NCI-H1092 treated with DMSO at 0.1 percent for 48 hours (cell line): ENCODE data around the gene TGIF2.
"Not testable (repeated sequence)": the region's sequence is repeated elsewhere in the genome, so short reads cannot be mapped to it uniquely, and the experiment has no call there.

Experiments
- DNase-seq: peaks from one replicate; lab custom pipeline; 2025; lab: John Stamatoyannopoulos, UW

Gene TGIF2

DNA sequence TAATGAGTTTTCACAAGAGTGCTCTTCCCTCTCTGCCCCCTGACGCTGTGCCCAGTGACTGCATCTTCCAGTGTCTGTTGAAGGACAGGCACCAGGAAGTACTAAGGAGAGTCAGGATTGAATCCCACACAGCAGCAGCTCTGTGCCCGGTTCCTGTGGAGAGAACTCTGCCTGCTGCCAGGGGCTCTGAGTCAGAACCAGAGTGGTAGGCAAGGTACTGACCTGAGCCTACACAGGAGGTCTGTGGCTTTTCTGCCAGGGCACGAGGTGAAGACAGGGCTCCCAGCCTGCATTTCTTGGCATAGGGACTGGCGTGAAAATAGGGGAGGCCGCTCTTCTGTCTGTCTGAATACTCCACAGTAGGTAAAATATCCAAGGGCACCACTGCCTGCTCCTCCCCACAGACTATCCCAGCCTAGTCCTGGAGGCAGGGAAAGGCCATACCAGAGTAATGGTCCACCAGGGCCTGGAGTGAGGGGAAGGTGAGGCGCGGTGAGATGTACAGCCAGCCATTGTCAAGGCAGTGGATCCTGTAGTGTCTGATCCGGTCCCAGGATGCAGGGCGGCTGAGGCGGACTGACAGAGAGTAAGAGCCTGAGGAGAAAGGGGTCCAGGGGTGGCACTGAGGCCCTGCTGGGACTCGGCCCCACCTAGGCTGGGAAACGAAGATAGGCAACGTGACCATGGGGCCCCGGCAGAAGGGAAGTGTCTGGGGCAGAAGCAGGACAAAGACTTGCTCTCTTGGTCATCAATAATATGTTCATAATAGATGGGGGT is 41.6 kb downstream of the TGIF2 start:
- DNase-seq = no peak

DNA sequence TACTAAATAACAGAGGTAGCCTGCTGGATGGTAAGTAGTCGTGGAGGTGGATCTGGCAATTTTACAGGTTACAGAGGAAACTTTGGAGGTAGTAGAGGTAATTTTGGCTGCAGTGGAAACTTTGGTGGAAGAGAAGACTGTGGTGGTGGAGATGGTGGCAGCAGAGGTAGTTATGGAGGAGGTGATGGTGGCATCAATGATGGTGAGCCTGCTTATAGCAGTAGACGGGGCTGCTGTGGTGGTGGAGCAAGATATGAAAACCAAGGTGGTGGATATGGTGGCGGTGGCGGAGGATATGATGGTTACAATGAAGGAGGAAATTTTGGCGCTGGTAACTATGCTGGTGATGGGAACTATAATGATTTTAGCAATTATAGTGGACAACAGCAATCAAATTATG is 47.5 kb downstream of the TGIF2 start:
- DNase-seq = no peak

DNA sequence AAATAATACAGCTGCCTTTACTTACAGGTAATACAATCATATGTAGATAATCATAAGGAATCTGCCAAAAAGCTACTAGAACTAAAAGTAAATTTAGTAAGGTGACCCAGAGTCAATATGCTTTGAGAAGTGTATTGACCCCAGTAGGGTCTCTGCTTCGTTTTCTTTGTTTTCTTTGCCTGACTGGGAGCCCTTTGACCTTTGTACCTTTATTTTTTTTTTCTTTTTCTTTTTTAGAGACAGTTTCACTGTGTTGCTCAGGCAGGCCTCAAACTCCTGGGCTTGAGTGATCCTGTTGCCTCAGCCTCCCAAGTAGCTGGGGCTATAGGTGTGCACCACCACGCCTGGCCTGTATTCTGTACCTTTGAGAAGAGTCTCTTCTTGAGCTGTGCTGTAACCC is 50.0 kb downstream of the TGIF2 start:
- no peak for DNase-seq

DNA sequence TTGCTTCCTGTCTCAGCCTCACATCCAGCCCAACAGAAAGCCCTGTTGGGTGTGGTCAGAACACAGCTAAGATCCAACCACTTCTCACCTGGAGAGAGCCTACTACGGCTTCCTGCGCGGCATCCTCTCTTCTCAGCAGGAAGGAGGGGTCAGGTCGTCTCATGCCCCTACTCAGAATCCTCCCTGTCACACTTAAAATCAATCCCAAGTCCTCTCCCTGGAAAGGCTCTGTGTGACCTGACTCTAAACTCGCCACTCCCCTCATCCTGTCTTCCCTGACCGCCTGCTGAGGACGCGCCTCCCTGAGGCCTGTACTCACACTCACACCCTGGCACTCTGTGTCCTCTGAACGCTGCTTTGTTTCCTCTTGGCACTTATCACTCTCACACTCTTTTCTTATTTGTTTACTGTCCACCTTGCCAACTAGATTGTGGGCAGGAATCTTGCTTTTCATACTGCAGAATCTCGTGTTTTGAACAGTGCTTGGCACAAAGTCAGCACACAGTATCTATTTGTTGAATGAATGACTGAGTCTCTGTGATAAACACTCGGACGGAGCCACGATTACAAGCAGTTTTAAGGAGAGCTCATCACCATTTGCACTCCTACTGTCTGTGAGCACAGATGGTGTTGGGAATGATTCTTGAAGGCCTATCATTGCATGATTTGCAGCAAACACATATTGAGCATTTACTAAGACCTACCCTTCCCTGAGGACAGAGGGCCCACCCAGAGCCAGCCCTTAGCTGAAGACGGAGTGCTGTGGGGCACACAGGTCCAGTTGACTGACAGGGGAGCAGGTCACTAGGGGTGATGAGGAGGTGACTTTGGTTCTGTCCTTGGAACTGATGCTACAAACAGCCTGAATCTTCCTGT is 50.9 kb downstream of the TGIF2 start:
- no peak for DNase-seq

DNA sequence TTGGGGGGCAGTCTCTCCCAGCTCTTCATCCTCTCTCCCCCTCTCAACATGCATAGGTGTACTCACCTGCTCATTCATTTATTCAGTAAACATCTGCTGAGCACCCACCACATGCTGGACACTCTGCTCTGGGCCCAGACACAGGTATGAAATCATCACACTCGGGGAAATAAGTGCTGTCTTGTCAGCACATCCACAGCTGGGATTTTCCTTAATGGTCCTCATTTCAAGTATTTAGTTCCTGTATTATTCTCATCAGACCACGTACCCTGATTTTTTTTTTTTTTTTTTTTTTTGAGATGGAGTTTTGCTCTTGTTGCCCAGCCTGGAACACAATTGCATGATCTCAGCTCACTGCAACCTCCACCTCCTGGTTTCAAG is 51.5 kb downstream of the TGIF2 start:
- DNase-seq = no peak

DNA sequence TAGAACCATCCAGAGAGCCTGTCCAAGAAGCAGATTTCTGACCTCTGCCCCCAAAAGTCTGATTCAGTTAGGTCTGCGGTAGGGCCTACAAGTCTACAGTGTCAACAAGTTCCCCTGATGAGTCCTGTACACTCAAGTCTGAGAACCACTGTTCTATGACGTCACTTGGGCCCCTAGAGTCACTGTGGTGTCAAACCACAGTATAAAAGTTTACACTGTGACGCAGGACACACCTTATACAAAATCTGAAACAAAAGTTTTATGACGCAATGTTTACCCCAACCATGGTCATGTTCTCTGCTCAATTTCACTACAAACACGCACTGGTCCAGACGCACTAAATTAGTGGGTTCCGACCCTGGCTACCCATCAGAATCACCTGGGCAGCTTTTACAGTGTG is 54.7 kb downstream of the TGIF2 start:
- no peak for DNase-seq

DNA sequence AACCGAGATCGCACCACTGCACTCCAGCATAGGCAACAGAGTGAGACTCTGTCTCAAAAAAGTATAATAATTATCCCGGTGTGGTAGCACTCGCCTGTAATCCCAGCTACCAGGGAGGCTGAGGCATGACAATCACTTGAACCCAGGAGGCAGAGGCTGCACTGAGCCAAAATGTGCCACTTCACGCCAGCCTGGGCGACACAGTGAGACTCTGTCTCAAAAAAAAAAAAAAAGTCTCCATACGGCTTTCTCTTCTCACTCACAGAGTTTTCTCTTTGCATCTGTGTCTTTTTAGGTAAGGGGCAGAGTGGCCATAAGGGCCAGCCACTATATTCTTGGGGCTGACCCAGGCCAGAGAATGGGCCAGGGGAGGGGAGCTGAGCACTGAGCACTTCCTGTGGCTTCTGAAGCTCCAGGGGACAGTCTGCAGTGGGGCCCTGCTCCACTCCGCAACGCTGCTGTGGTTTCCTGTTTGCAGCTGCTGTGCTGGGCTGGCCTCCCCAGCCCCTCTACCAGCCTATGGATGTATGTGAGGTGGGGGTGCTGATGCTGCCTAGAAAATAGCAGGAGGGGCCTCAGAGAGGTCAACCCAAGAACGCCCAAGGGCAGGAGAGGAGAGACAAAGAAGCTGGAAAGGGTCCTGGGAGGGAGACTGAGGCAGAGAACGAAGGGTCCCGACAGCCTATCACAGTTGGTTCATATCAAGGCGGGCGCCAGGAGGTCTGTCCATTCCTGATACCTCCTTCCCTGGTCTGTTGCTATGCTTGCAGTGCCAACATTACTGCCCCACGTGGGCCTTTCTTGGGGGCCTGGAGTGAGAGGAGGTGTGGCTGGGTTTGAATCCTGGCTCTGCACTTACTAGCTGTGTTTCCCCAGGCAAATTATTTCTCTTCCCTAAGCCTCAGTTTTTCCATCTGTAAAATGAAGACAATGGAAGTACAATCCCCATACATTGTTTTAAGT is 56.6 kb downstream of the TGIF2 start:
- no peak for DNase-seq

DNA sequence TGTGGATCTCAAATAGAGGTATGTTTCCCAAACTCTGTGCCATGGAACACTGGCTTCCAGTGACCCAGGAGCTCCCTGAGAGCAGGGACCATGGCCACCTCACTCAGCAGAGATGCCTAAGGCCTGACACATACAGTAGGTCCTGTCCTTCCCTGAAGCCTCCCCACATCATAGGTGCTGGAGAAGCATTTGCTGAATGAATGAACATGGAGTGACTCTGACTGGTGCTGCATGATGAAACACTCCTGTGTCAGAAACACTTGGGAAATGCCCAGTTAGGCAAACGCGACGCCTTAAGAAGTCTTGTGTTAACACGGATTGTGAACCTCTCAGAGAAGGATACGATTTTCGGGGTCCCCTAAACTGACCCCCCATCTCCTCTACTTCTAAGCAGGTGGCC is 58.2 kb downstream of the TGIF2 start:
- DNase-seq = no peak

DNA sequence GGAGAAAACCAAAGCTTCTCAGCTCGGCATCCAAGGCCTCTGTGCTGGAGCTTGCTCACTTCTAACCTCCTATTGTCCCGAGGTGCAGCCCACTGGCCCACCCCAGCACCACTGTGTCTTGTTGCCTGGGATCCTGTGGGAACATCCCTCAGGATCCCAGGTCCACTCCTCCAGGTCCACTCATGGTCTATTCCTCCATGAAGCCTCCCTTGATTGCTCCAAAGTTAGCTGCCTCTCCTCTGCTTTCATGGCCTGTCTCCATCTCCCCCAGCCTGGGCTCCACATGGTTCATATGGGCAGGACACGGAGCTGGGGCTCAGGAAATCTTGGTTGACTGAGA is 58.7 kb downstream of the TGIF2 start:
- no peak for DNase-seq

DNA sequence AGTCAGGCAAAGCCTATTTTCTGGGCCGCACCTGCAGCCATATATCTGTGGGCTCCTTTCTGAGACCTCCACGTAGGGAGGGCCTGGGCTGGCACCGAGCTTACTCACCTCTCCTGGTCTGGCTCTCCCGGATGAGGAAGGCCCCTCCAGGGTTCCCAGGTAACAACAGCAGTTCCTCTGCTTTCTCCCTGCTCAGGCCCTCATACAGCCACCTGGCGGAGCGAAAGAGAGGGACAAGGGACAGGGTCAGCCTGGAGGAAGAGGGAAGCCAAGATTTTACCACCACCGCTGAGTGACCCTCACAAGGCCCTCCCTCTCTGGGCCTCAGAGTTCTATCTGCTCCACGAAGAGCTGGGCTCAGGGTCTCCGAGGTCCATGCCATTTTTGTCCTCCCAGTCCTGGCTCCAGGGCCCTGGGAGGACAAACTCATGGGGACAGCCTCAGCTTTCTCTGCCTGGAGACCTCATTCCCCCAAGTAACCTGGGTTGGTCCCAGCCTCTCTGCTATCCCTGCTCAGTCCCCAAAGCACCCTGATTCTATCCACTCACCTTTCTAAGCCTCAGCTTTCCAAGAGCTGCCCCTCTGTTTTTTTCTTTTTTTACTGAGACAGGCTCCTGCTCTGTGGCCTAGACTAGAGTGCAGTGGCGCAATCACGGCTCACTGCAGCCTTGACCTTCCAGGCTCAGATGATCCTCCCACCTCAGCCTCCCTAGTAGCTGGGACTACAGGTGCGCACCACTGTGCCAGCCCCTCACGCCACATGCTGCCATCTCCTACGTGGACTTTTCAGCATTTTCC is 59.3 kb downstream of the TGIF2 start:
- DNase-seq = no peak

DNA sequence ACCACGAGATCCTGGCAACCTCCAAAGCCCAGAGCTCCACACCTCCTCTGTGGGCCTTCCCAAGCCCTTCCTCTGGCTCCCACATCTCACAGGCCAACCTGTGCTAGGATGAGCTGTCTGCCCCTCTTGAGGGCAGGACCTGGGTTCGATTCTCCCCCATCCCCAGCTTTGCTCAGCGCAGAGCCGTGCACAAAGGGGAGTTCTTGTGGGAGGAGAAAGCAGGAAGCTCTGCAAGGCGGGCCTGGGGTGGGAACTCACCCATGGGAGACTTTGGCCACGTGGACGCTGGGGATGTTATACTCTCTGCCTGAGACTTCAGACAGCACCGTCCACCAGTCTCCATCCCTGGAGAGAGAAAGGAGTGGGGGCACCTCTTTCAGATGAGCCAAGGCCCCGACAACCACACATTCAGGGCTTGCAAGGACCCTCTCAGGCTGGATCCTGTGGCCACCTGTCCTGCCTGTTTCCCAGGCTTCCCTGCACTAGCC is 59.9 kb downstream of the TGIF2 start:
- DNase-seq = no peak

DNA sequence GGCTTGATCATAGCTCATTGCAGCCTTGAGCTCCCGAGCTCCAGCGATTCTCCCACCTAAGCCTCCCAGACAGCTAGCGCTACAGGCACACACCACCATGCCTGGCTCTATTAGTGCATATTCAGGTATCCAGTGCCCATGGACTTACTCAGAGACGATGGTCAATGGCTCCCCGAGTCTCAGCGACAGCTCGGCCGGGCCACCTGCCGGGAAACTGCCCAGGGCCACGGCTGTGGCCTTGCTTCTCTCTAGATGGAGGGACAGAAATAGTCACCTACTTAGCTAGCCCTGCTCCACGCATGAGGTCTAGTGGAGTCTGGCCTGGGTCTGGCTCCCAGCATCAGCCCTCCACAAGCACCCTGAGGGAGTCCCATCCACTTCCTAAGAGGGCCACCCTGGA is 60.9 kb downstream of the TGIF2 start:
- DNase-seq = no peak

DNA sequence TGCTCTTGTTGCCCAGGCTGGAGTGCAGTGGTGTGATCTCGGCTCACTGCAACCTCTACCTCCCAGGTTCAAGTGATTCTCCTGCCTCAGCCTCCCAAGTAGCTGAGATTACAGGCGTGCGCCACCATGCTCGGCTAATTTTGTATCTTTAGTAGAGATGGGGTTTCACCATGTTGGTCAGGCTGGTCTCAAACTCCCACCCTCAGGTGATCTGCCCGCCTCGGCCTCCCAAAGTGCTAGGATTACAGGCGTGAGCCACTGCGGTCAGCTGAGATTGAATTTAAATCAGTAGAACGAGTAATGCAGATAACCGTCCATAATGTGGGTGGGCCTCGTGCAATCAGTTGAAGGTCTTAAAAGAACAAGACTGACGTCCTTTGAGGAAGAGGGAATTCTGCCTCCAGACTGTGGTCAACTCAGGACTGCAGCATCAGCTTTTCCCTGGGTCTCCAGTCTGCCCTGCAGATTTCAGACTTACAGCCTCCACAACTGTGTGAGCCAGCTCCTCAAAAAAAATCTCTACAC is 65.5 kb downstream of the TGIF2 start:
- DNase-seq = not testable (repeated sequence)

DNA sequence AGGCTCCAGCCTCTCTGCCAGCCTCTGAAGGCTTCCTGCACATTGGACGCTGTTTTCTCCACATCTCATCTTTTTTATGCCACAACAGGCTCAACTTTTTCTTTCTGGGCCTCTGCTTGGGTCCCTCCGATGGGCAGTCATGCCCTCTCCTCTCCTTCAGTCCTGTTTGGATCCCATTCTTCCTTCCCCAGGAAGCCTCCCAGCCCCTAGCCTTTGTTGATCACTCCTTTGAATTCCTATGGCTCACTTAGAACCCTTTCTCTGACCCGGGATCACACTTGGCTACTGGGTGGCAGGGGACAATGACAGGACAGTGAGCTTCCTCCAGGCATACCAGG is 68.1 kb downstream of the TGIF2 start:
- no peak for DNase-seq

DNA sequence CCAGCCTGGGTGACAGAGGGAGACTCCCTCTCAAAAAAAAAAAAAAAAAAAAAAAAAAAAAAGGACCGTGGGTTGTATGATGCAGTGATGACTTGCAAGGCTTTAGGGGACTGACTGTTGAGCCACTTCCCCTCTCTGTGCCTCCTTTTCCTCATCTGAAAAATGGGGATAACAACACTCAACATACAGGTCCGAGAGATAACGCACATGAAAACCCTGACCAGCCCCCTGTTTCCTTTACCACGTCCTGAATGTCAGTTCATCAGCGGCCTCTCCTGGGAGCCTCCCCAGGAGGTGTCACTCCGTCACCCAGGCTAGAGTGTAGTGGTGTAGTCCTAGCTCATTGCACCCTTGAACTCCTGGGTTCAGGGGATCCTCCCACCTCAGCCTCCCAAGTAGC is 68.7 kb downstream of the TGIF2 start:
- DNase-seq = no peak
